H9 (cell line): Measurements from ENCODE around the gene SESTD1. TPM values are rescaled to one million over a fixed set of nuclear protein-coding genes. Genes with fewer than 3 reads are reported as not detected.

Source experiments
- DNase-seq: peaks from one replicate; pipeline ENCODE4 v3.0.0-alpha.2; 2017
- H2AFZ ChIP-seq: one replicate; pipeline ENCODE4 v1.6.1; 2013; ENCODE audit warnings: mild to moderate bottlenecking, low read length, control low read depth, moderate library complexity
- H2AK5ac ChIP-seq: 2 replicates; pipeline ENCODE4 v1.6.1; 2013; ENCODE audit warnings: low read length, control low read depth, mixed read lengths; ENCODE audit not compliant: insufficient read length
- H2BK120ac ChIP-seq: one replicate; pipeline ENCODE4 v1.6.1; 2013; ENCODE audit warnings: low read depth, mild to moderate bottlenecking, low read length, control low read depth, inconsistent platforms; ENCODE audit not compliant: poor library complexity, severe bottlenecking
- H2BK12ac ChIP-seq: 2 replicates; pipeline ENCODE4 v1.6.1; 2013; ENCODE audit warnings: low read length, control low read depth, mixed read lengths, low read depth; ENCODE audit not compliant: insufficient read length
- H2BK15ac ChIP-seq: 2 replicates; pipeline ENCODE4 v1.6.1; 2013; ENCODE audit warnings: low read depth, low read length, control low read depth
- H2BK20ac ChIP-seq: one replicate; pipeline ENCODE4 v1.6.1; 2013; ENCODE audit warnings: low read depth, mild to moderate bottlenecking, low read length, control low read depth, inconsistent platforms; ENCODE audit not compliant: poor library complexity, severe bottlenecking
- H2BK5ac ChIP-seq: 2 replicates; pipeline ENCODE4 v1.6.1; 2013; ENCODE audit warnings: low read length, control low read depth, mixed read lengths; ENCODE audit not compliant: insufficient read length
- H3K14ac ChIP-seq: 2 replicates; pipeline ENCODE4 v1.6.1; 2013; ENCODE audit warnings: low read length, control low read depth; ENCODE audit not compliant: insufficient read depth
- H3K18ac ChIP-seq: 2 replicates; pipeline ENCODE4 v1.6.1; 2013; ENCODE audit warnings: low read depth, mild to moderate bottlenecking, mixed read lengths, low read length, control low read depth; ENCODE audit not compliant: insufficient read length
- H3K23ac ChIP-seq: 2 replicates; pipeline ENCODE4 v1.6.1; 2013; ENCODE audit warnings: low read length, control low read depth, mixed read lengths, low read depth; ENCODE audit not compliant: insufficient read length
- H3K23me2 ChIP-seq: 2 replicates; pipeline ENCODE4 v1.6.1; 2013; ENCODE audit warnings: low read depth, mild to moderate bottlenecking, mixed read lengths, low read length, control low read depth; ENCODE audit not compliant: insufficient read length, poor library complexity, severe bottlenecking
- H3K27ac ChIP-seq: 2 replicates; pipeline ENCODE4 v1.5.1; 2013; ENCODE audit warnings: low read length, control low read depth, mixed read lengths, low read depth; ENCODE audit not compliant: insufficient read length
- H3K27me3 ChIP-seq: 2 replicates; pipeline ENCODE4 v1.6.1; 2013; ENCODE audit warnings: low read length, control low read depth, inconsistent platforms; ENCODE audit not compliant: insufficient read depth
- H3K4ac ChIP-seq: 2 replicates; pipeline ENCODE4 v1.6.1; 2013; ENCODE audit warnings: low read depth, mild to moderate bottlenecking, control low read depth, inconsistent platforms, low read length, moderate library complexity
- H3K4me1 ChIP-seq: 2 replicates; pipeline ENCODE4 v1.6.1; 2013; ENCODE audit warnings: low read length, control low read depth, inconsistent platforms; ENCODE audit not compliant: insufficient read depth
- H3K4me2 ChIP-seq: 2 replicates; pipeline ENCODE4 v1.6.1; 2013; ENCODE audit warnings: low read length, control low read depth, mixed read lengths; ENCODE audit not compliant: insufficient read length, insufficient read depth
- H3K56ac ChIP-seq: 2 replicates; pipeline ENCODE4 v1.6.1; 2013; ENCODE audit warnings: low read depth, mild to moderate bottlenecking, mixed read lengths, low read length, control low read depth; ENCODE audit not compliant: insufficient read length
- H3K79me1 ChIP-seq: 2 replicates; pipeline ENCODE4 v1.6.1; 2013; ENCODE audit warnings: low read depth, mild to moderate bottlenecking, moderate library complexity, low read length, control low read depth, inconsistent platforms; ENCODE audit not compliant: insufficient read depth, poor library complexity, severe bottlenecking
- H3K79me2 ChIP-seq: 2 replicates; pipeline ENCODE4 v1.6.1; 2013; ENCODE audit warnings: low read length, control low read depth, inconsistent platforms; ENCODE audit not compliant: insufficient read depth
- H3K9ac ChIP-seq: 2 replicates; pipeline ENCODE4 v1.6.1; 2013; ENCODE audit warnings: low read length, control low read depth, mixed read lengths; ENCODE audit not compliant: insufficient read length; ENCODE audit errors: extremely low read depth
- H3K9me3 ChIP-seq: one replicate; pipeline ENCODE4 v1.6.1; 2013; ENCODE audit warnings: low read depth, low read length, inconsistent platforms; ENCODE audit not compliant: control insufficient read depth
- H3T11ph ChIP-seq: one replicate; pipeline ENCODE4 v1.6.1; 2013; ENCODE audit warnings: mild to moderate bottlenecking, low read length, control low read depth, inconsistent platforms
- H4K20me1 ChIP-seq: one replicate; pipeline ENCODE4 v1.6.1; 2013; ENCODE audit not compliant: control insufficient read depth, insufficient read length, insufficient read depth
- H4K5ac ChIP-seq: 2 replicates; pipeline ENCODE4 v1.6.1; 2013; ENCODE audit warnings: low read depth, mild to moderate bottlenecking, mixed read lengths, low read length, control low read depth; ENCODE audit not compliant: insufficient read length
- H4K8ac ChIP-seq: replicated peaks from 2 replicates; pipeline ENCODE4 v1.6.1; 2013; ENCODE audit warnings: low read length, control low read depth, mixed read lengths, low read depth; ENCODE audit not compliant: insufficient read length
- H4K91ac ChIP-seq: 2 replicates; pipeline ENCODE4 v1.6.1; 2013; ENCODE audit warnings: low read depth, mild to moderate bottlenecking, moderate library complexity, mixed read lengths, low read length, control low read depth; ENCODE audit not compliant: insufficient read length
- H3K27ac Mint-ChIP-seq, 3 experiments: 2 replicates in 2 of 3; 3 replicates in 1 of 3; pipeline ENCODE4 v1.8.0; 2020 to 2021; ENCODE audit warnings: mixed read lengths in 3 of 3, mild to moderate bottlenecking in 1 of 3, moderate library complexity in 1 of 3
- H3K27me3 Mint-ChIP-seq: 2 replicates; pipeline ENCODE4 v1.8.0; 2021; ENCODE audit warnings: low read depth, mild to moderate bottlenecking, moderate library complexity, mixed read lengths
- H3K36me3 Mint-ChIP-seq, 3 experiments: 2 replicates in 2 of 3; 3 replicates in 1 of 3; pipeline ENCODE4 v1.8.0; 2020 to 2021; ENCODE audit warnings: low read depth in 3 of 3, mixed read lengths in 3 of 3; ENCODE audit not compliant: insufficient read depth in 1 of 3
- H3K4me1 Mint-ChIP-seq, 2 experiments: 2 replicates each; pipeline ENCODE4 v1.8.0; 2020; ENCODE audit warnings: mixed read lengths in 2 of 2
- H3K4me3 Mint-ChIP-seq, 2 experiments: 2 replicates in 1 of 2; 3 replicates in 1 of 2; pipeline ENCODE4 v1.8.0; 2020 to 2021; ENCODE audit warnings: mild to moderate bottlenecking in 2 of 2, mixed read lengths in 2 of 2, moderate library complexity in 1 of 2
- H3K9me3 Mint-ChIP-seq, 2 experiments: 2 replicates in 1 of 2; 3 replicates in 1 of 2; pipeline ENCODE4 v1.8.0; 2020; ENCODE audit warnings: mild to moderate bottlenecking in 2 of 2, mixed read lengths in 2 of 2, moderate library complexity in 1 of 2
- WGBS: extraction: QIAGEN DNeasy Blood & Tissue Kit; methylation state at CpG from one replicate; pipeline ENCODE4 v1.1.7; 2013; ENCODE audit warnings: missing lambda C conversion rate, low lambda C conversion rate, mixed read lengths; ENCODE audit not compliant: insufficient read length; ENCODE audit errors: extremely low coverage; 5-methylcytosine and 5-hydroxymethylcytosine counted together
- total RNA-seq: library from RNA; stranded (reverse); gene quantifications from 2 replicates; pipeline ENCODE4 v1.2.1, GENCODE V29; 2021
- TF ChIP-seq, protein P1 (sequence below): fragments of 200-600 bp; sonication (generic); conservative IDR thresholded peaks from 3 replicates; pipeline ENCODE4 v1.8.0; 2021; ENCODE audit warnings: antibody characterized with exemption, mild to moderate bottlenecking

The SESTD1 gene
- total RNA-seq, 1 experiment from 2014 or later: 44.4 TPM

DNA sequence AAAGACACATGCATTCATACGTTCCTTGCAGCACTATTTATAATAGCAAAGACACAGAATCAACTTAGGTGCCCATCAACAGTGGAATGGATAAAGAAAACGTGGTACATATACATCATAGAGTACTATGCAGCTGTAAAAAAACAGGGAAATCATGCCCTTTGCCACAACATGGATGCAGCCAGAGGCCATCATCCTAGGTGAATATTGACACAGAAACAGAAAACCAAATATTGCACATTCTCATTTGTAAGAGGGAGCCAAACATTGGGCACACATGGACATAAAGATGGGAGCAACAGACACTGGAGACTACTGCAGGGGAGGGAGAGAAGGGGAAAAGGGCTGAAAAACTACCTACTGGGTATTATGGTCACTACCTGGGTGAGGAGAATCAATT, 73.5 kb downstream of the SESTD1 start:
- Histone ChIP-seq H3K56ac (no peak overlapping the region), H3T11ph (no peak overlapping the region), H2BK5ac (no peak overlapping the region), H3K18ac (no peak overlapping the region), H2AK5ac (no peak overlapping the region), H3K14ac (no peak overlapping the region), H3K4me1 (no peaks in the 10 kb centered on the region; the same call in 1 of the 2 replicates), H3K9ac (no peak overlapping the region), H2BK12ac (no peak overlapping the region), H3K79me2 (no peaks in the 10 kb centered on the region; the same call in 1 of the 2 replicates), H4K91ac (no peak overlapping the region), H3K4ac (no peak overlapping the region), H3K27me3 (no peaks in the 10 kb centered on the region), H3K27ac (no peak overlapping the region), H4K5ac (no peak overlapping the region), H2BK20ac (no peak overlapping the region), H3K23me2 (no peaks in the 10 kb centered on the region), H4K8ac (no peak overlapping the region), H3K79me1 (no peaks in the 10 kb centered on the region), H3K4me2 (no peak overlapping the region), H2BK120ac (no peak overlapping the region), H2BK15ac (no peak overlapping the region), H3K9me3 (no peaks in the 10 kb centered on the region), H2AFZ (no peak overlapping the region), H3K23ac (no peak overlapping the region), H4K20me1 (no peaks in the 10 kb centered on the region)
- peaks cover 14 to 18% of the 10 kb centered on the region in 2 experiments; a peak in 3 of 4 replicates for H3K4me1 Mint-ChIP-seq
- TF ChIP-seq, protein P1, sequence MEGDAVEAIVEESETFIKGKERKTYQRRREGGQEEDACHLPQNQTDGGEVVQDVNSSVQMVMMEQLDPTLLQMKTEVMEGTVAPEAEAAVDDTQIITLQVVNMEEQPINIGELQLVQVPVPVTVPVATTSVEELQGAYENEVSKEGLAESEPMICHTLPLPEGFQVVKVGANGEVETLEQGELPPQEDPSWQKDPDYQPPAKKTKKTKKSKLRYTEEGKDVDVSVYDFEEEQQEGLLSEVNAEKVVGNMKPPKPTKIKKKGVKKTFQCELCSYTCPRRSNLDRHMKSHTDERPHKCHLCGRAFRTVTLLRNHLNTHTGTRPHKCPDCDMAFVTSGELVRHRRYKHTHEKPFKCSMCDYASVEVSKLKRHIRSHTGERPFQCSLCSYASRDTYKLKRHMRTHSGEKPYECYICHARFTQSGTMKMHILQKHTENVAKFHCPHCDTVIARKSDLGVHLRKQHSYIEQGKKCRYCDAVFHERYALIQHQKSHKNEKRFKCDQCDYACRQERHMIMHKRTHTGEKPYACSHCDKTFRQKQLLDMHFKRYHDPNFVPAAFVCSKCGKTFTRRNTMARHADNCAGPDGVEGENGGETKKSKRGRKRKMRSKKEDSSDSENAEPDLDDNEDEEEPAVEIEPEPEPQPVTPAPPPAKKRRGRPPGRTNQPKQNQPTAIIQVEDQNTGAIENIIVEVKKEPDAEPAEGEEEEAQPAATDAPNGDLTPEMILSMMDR: no peak
- 0 out of 7 replicates have a peak overlapping the region, but pooled peaks of 1 of the 3 experiments have one; percentile 71 for H3K27ac Mint-ChIP-seq
- no peak for DNase-seq
- H3K9me3 Mint-ChIP-seq: peaks cover 25 to 49% of the 10 kb centered on the region in 2 experiments; a peak in 4 of 5 replicates
- H3K4me3 Mint-ChIP-seq: no peak overlapping the region
- no peaks in the 10 kb centered on the region for H3K27me3 Mint-ChIP-seq
- H3K36me3 Mint-ChIP-seq: peaks cover 33 to 60% (median 54%) of the 10 kb centered on the region in 3 experiments
- WGBS: no CpG with 5 or more reads among the region's 2 CpGs
